DOHH2 (cell line): ENCODE measurements around the gene SP2.

Experiments
- H3F3A ChIP-seq: fragments of 200-600 bp; sonication (generic), shearing (Covaris generic); 2 replicates; pipeline ENCODE4 v1.6.0; 2016; ENCODE audit warnings: antibody characterized with exemption, mild to moderate bottlenecking; ENCODE audit not compliant: control insufficient read depth, insufficient read depth
- H3K27ac ChIP-seq: fragments of 200-600 bp; sonication (generic); 2 replicates; pipeline ENCODE4 v1.5.1; 2014; ENCODE audit warnings: low read depth, mild to moderate bottlenecking, low read length, moderate library complexity
- H3K27me3 ChIP-seq: fragments of 200-600 bp; sonication (generic); 2 replicates; pipeline ENCODE4 v1.6.1; 2014; ENCODE audit warnings: mild to moderate bottlenecking, low read length, mixed read lengths; ENCODE audit not compliant: control insufficient read depth
- H3K36me3 ChIP-seq: fragments of 200-600 bp; sonication (generic); 2 replicates; pipeline ENCODE4 v1.6.1; 2014; ENCODE audit warnings: mild to moderate bottlenecking, low read length, moderate library complexity, mixed read lengths; ENCODE audit not compliant: control insufficient read depth
- H3K4me1 ChIP-seq: fragments of 200-600 bp; sonication (generic); 2 replicates; pipeline ENCODE4 v1.6.1; 2014; ENCODE audit warnings: mild to moderate bottlenecking, low read length, mixed read lengths; ENCODE audit not compliant: control insufficient read depth
- H3K4me2 ChIP-seq: fragments of 200-600 bp; sonication (generic); 2 replicates; pipeline ENCODE4 v1.6.0; 2014; ENCODE audit warnings: mild to moderate bottlenecking, low read length, moderate library complexity
- H3K4me3 ChIP-seq: fragments of 200-600 bp; sonication (generic); 2 replicates; pipeline ENCODE4 v1.5.1; 2014; ENCODE audit warnings: mild to moderate bottlenecking, low read length, mixed read lengths
- H3K79me2 ChIP-seq: fragments of 200-600 bp; sonication (generic); 2 replicates; pipeline ENCODE4 v1.6.1; 2014; ENCODE audit warnings: mild to moderate bottlenecking, low read length, mixed read lengths; ENCODE audit not compliant: control insufficient read depth
- H3K9me2 ChIP-seq: fragments of 200-600 bp; sonication (generic); replicated peaks from 2 replicates; pipeline ENCODE4 v1.6.1; 2014; ENCODE audit warnings: mild to moderate bottlenecking, low read length, mixed read lengths; ENCODE audit not compliant: control insufficient read depth
- H3K9me3 ChIP-seq: fragments of 200-600 bp; sonication (generic); 2 replicates; pipeline ENCODE4 v1.6.1; 2014; ENCODE audit warnings: antibody characterized with exemption, low read length, mixed read lengths; ENCODE audit not compliant: control insufficient read depth, insufficient read depth
- H4K20me1 ChIP-seq: fragments of 200-600 bp; sonication (generic); 2 replicates; pipeline ENCODE4 v1.6.0; 2014; ENCODE audit warnings: low read depth, mild to moderate bottlenecking, antibody characterized with exemption, low read length, moderate library complexity; ENCODE audit not compliant: control insufficient read depth, insufficient read depth
- CTCF ChIP-seq: fragments of 200-600 bp; sonication (generic); IDR thresholded peaks from one replicate; pipeline ENCODE4 v1.5.1; 2014; ENCODE audit warnings: antibody characterized with exemption, mild to moderate bottlenecking, low read depth, low read length; ENCODE audit not compliant: poor library complexity, severe bottlenecking
- EZH2phosphoT487 ChIP-seq: fragments of 200-600 bp; sonication (generic); IDR thresholded peaks from 2 replicates; pipeline ENCODE4 v1.6.1; 2017; ENCODE audit warnings: borderline replicate concordance, mild to moderate bottlenecking, antibody characterized with exemption, low read length, moderate library complexity, mixed read lengths

Gene SP2

GRCh38 chr17:47871048-47871447 lies 25.0 kb upstream of the SP2 start:
- no peak overlapping the region for H3K27ac ChIP-seq
- no peaks in the 10 kb centered on the region for H3K9me3 ChIP-seq
- peaks cover 35% of the 10 kb centered on the region for H3K27me3 ChIP-seq
- H3K79me2 ChIP-seq, result no peaks in the 10 kb centered on the region
- H3F3A ChIP-seq, result no peaks in the 10 kb centered on the region
- peaks cover 16% of the 10 kb centered on the region for H3K4me1 ChIP-seq
- H3K36me3 ChIP-seq, result no peaks in the 10 kb centered on the region
- no peak for TF ChIP-seq CTCF
- no peak for TF ChIP-seq EZH2phosphoT487
- no peaks in the 10 kb centered on the region for H3K9me2 ChIP-seq
- no peaks in the 10 kb centered on the region for H4K20me1 ChIP-seq
- H3K4me2 ChIP-seq, result no peak overlapping the region
- H3K4me3 ChIP-seq, result no peak overlapping the region

DNA sequence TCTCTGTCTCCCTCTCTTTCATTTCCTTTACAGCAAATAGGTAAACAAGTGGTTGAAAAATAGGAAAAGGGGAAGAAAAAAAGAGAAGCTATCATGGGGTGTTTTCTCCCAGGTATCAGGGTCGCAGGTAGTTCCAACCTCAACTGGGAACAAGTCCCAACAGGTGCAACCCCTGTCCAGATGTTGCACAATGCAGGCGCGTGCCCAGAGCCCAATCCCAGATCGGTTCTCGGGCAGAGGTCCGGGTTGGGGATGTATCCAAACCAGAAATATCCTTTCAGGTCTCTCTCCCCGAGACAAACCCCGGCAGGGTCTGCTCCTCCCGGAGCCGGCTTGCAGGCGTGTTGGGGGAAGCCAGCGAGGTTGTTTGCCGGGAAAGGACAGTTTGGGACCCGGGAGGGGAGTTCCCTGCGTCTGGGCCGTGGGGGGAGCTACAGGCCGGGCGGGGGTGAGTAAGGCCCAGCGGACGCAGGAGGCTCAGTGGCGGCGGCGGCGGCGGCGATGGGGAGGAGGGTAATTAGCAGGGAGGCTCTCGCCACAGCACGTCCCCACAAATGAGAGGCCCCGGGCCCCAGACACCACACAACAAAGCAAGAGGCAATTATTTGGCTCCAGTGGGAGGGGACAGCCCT lies 23.9 kb upstream of the SP2 start:
- TF ChIP-seq CTCF (no peak), EZH2phosphoT487 (no peak)
- no peak overlapping the region for H3K4me3 ChIP-seq

GRCh38 chr17:47872651-47873161 lies 23.3 kb upstream of the SP2 start:
- no peak for TF ChIP-seq CTCF
- Histone ChIP-seq H4K20me1 (no peaks in the 10 kb centered on the region), H3F3A (no peaks in the 10 kb centered on the region), H3K36me3 (no peaks in the 10 kb centered on the region), H3K9me2 (no peaks in the 10 kb centered on the region), H3K79me2 (no peaks in the 10 kb centered on the region), H3K4me1 (peaks cover 20% of the 10 kb centered on the region), H3K4me2 (no peak overlapping the region), H3K27me3 (peaks cover 37% of the 10 kb centered on the region), H3K27ac (no peak overlapping the region), H3K4me3 (no peak overlapping the region), H3K9me3 (no peaks in the 10 kb centered on the region)

More for the DNA sequence above, 23.9 kb upstream of the SP2 start:
- Histone ChIP-seq H3K27ac (no peak overlapping the region), H3F3A (no peaks in the 10 kb centered on the region), H3K9me3 (no peaks in the 10 kb centered on the region), H3K4me2 (no peak overlapping the region), H3K36me3 (no peaks in the 10 kb centered on the region), H4K20me1 (no peaks in the 10 kb centered on the region), H3K27me3 (peaks cover 35% of the 10 kb centered on the region), H3K9me2 (no peaks in the 10 kb centered on the region), H3K79me2 (no peaks in the 10 kb centered on the region), H3K4me1 (peaks cover 16% of the 10 kb centered on the region)
